D341Med (cell line): ENCODE data around the gene RBM20.

Experiments used
- DNase-seq: peaks from one replicate; pipeline ENCODE4 v3.0.0; 2012; ENCODE audit warnings: low spot score

The RBM20 gene

GRCh38 chr10:110835841-110836240, 191.7 kb downstream of the RBM20 start:
- DNase-seq = no peak

- DNase-seq = no peak
Observed at GRCh38 chr10:110836706-110837105, 192.6 kb downstream of the RBM20 start.

GRCh38 chr10:110837418-110838171, 193.5 kb downstream of the RBM20 start:
- no peak for DNase-seq

GRCh38 chr10:110840225-110840922, 196.2 kb downstream of the RBM20 start:
- DNase-seq = no peak

GRCh38 chr10:110840923-110841428, 196.8 kb downstream of the RBM20 start:
- DNase-seq = no peak

- no peak for DNase-seq
Observed at GRCh38 chr10:110841767-110842267, 197.7 kb downstream of the RBM20 start.

- DNase-seq = no peak
Observed at GRCh38 chr10:110842326-110842904, 198.3 kb downstream of the RBM20 start.

- no peak for DNase-seq
Observed at GRCh38 chr10:110843031-110843430, 198.9 kb downstream of the RBM20 start.

GRCh38 chr10:110843796-110844616, 199.9 kb downstream of the RBM20 start:
- no peak for DNase-seq

- DNase-seq = no peak
Observed at GRCh38 chr10:110844617-110844881, 200.4 kb downstream of the RBM20 start.

GRCh38 chr10:110845192-110845755, 201.1 kb downstream of the RBM20 start:
- DNase-seq = no peak

GRCh38 chr10:110845756-110846620, 201.9 kb downstream of the RBM20 start:
- DNase-seq = peak; percentile 49

GRCh38 chr10:110847374-110847773, 203.2 kb downstream of the RBM20 start:
- DNase-seq = no peak

- DNase-seq = no peak
Observed at GRCh38 chr10:110848106-110848505, 204.0 kb downstream of the RBM20 start.

GRCh38 chr10:110850099-110850498, 206.0 kb downstream of the RBM20 start:
- DNase-seq = no peak

- no peak for DNase-seq
Observed at GRCh38 chr10:110851020-110851612, 207.0 kb downstream of the RBM20 start.

- DNase-seq = no peak
Observed at GRCh38 chr10:110852255-110852896, 208.2 kb downstream of the RBM20 start.

GRCh38 chr10:110852947-110853346, 208.8 kb downstream of the RBM20 start:
- DNase-seq = no peak

GRCh38 chr10:110853921-110854605, 209.9 kb downstream of the RBM20 start:
- DNase-seq = no peak
